ENCODE measurements around the gene BBS12. TPM values are rescaled to one million over a fixed set of nuclear protein-coding genes. Genes with fewer than 3 reads are reported as not detected.

The BBS12 gene
- total and polyA plus RNA-seq, 9 of the 15 experiments (the other 6 are each of a cell fraction or from before 2014, with no cell fraction given): 2.7 to 6.5 (median 3.3) TPM

GRCh38 chr4:122766950-122767349 lies 34.4 kb downstream of the BBS12 start (continued):
- TF ChIP-seq TSC22D4 (tag; IDR thresholded peaks at IDR 0.05) (no peak), KLF1 (tag; IDR thresholded peaks at IDR 0.05) (no peak), ZNF507 (tag; conservative IDR thresholded peaks at IDR 0.05) (no peak), THAP12 (CRISPR knock-in tag; IDR thresholded peaks at IDR 0.05) (no peak), HCFC1 (IDR thresholded peaks at IDR 0.05; ENCODE audit: low read depth, low read length) (no peak), CHAMP1 (IDR thresholded peaks at IDR 0.05) (no peak), CREB3L1 (IDR thresholded peaks at IDR 0.05; ENCODE audit: borderline replicate concordance, low read depth) (no peak), NFXL1 (CRISPR knock-in tag; IDR thresholded peaks at IDR 0.05) (no peak), C11orf30 (IDR thresholded peaks at IDR 0.05; ENCODE audit: low read depth) (no peak), ZNF184 (CRISPR knock-in tag; IDR thresholded peaks at IDR 0.05) (no peak), ZNF143 (CRISPR knock-in tag; IDR thresholded peaks at IDR 0.05) (no peak), NFE2 (IDR thresholded peaks at IDR 0.05; ENCODE audit: low read depth) (no peak), NCOR1 (IDR thresholded peaks at IDR 0.05) (peak; percentile 73; the same call in 1 of the 2 replicates), ID3 (CRISPR knock-in tag; IDR thresholded peaks at IDR 0.05) (no peak), ID3 (tag; IDR thresholded peaks at IDR 0.05) (no peak), STAT6 (CRISPR knock-in tag; IDR thresholded peaks at IDR 0.05) (no peak), PTTG1 (tag; IDR thresholded peaks at IDR 0.05; ENCODE audit: low read depth) (no peak), NONO (IDR thresholded peaks at IDR 0.05; ENCODE audit: low read depth in 2 of 2, low read length in 1 of 2) (no peak), ZNF263 (CRISPR knock-in tag; IDR thresholded peaks at IDR 0.05; ENCODE audit: borderline replicate concordance) (no peak), ZNF76 (CRISPR knock-in tag; IDR thresholded peaks at IDR 0.05; ENCODE audit: borderline replicate concordance) (no peak), SMARCC2 (IDR thresholded peaks at IDR 0.05; ENCODE audit: low read depth) (no peak)

All from K562 (cell line).